Activated CD8-positive, alpha-beta memory T cell treated with anti-CD3 and anti-CD28 coated beads for 24 hours (primary cell): ENCODE measurements around the gene PRDM1.

Experiments used
- DNase-seq: peaks from one replicate; pipeline ENCODE4 v3.0.0-alpha.2; 2020

PRDM1 gene

DNA sequence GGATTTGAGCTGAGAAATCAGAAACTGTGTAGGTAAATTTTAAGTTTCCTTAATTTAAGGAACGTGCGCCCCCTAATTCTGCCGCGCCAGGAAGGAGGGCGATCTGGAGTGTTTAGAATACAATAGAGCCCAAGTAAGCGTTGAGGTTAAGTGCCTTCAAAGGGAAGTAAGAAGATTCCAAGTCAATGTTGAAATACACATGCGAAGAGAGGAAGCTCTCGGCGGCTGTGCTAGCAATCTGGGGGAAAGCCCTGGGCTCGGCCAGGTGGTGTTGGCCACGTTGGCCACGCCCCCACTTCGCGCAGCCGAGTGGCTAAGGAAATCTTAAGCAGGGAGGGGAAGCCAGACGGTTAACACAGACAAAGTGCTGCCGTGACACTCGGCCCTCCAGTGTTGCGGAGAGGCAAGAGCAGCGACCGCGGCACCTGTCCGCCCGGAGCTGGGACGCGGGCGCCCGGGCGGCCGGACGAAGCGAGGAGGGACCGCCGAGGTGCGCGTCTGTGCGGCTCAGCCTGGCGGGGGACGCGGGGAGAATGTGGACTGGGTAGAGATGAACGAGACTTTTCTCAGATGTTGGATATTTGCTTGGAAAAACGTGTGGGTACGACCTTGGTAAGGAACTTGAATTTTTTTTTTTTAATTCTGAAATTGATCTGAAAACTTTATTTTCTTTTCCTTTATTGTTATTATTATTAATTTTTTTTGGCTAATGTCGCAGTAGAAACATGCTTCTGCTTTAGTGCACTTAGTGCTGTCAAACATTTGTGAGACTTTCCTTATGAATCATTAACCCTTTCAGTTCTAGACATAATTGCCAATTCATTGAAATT is at the start of gene PRDM1:
Gene PRDM1 (plus strand): TSS at position 353 of the 830 bp plus-strand sequence. CDS start 218 bp downstream, at position 571.
- DNase-seq, result peak; percentile 87

DNA sequence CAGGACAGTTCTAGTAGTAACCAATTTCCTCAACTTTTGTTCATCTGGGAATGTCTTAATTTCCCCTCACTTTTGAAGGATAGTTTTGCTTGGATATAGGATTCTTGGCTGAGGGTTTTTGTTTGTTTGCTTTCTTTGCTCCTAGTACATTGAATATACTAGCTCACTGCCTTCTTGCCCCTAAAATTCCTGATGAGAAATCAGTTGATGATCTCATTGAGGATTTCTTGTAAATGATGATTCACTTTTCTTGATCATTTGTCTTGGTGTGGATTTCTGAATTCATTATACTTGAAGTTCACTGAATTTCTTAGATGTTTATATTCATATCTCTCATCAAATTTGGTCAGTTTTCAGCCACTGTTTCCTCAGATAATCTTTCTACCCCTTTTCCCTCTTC is 49.1 kb upstream of the PRDM1 start:
- DNase-seq, result no peak

DNA sequence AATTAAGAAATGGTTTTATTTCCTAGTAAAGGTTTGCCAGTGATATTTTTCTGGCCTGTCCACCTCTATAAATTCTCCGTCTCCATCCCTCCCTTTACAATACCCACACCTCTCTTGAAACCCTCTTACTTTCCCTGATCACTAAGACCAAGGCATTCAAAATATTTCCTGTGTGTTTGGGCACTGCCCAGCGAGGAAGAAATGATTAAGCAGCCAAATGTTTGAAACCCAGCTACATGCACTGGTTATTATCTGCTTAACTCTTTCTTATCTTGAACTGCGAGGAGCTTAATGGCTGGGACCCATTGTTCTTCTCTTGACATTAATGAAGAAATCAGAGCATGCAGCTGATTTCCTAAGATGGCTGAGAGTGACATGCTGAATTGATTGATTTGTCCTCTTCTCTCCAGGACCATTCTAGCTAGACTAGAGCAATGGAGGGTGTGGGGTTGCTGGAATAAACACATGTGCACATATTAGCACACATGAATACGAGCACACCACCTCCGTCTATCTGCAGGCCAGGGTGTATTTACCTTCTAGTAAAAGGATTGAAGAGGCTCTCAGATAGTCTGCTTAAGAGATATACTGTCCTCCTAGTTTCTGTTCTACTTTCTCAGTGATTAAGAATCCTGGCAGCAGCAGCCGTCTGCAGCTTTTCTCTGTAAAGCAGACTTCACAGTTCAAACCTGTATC is 46.1 kb upstream of the PRDM1 start:
- no peak for DNase-seq

DNA sequence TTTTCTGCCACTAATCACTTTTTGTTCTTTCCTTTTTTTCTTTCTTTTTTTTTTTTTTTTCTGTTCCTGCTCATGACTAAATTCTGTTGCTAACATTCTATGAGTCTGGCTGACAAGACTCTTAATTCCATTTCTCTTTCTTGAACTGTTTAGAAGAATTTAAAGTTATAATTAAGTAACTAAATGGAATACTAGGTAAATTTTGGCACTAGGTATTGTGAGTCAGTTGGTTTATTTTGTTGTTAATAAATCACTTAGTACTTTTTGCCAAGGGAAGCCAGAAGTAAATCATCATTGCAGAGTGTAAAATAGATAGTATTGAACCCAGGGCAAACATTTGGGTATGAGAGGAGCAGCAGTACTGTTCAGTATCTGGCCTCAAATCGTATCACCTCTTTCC is 42.0 kb upstream of the PRDM1 start:
- no peak for DNase-seq

DNA sequence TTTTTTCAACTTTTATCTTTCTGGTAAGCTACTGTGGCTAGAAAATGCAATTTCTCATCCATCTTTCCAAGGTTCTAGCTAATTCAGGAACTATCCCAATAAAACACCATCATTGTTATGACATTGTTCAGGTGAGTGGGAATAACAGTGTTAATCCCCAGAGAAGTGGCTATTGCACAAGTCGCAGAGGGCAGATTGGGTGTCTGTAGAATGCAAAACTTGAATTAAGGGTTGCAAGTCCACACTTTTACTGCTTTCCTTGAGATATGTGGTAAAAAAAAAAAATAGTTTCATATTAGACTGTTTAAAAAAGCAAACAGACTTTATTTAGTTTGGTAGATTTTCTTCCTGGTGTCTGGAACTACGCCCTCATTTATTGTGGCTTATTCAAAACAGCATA is 41.1 kb upstream of the PRDM1 start:
- DNase-seq, result no peak

DNA sequence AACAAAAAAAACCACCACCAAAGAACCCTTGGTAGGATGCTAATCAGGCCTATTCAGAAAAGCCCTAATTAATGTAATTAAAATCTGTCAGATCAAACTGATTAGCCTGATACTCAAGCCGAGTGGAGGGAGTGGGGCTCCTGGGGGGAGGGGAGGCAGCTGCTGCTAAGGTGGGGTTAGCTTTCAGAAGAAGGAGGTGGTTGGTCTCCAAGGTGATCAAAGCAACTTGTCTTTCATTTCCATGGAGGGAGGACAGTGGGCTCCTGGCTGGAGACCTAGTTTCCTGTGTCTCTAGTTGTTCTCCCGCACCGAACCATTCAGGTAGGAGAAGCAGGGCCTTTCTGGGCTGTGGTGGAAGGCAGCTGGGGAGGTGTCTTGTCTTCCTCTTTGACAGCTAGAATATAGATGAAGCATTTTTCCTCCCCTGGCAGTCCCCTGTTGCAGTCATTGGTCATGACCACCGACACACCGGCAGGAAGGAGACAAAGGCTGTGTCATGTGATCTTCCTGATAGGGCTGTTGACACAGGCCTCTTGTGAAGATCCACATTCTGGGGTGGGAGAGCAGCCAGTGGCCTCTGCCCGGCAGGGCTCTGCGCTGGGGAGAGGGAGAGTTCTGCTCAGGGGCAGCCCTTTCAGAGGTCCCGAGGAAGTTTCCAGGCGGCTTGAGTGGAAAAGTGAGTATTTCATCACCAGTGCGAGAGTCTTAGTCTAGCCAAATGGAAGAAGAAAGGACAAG is 39.9 kb upstream of the PRDM1 start:
- no peak for DNase-seq

DNA sequence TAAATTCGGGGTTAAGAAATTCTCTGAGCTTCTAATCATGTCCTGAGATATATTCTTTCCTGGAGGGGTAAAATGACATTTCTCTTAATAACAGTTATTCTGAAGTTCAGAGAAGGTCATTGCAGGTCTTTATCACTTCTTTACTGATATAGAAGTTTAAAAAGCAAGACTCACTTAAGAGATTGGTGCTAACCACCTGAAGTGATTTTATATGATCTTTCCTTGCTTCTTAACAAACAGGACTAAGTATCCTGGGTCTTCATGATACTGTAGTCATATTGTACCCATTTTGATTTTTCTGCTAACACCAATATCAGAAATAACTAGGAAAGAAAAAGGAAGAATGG is 39.3 kb upstream of the PRDM1 start:
- DNase-seq, result no peak

DNA sequence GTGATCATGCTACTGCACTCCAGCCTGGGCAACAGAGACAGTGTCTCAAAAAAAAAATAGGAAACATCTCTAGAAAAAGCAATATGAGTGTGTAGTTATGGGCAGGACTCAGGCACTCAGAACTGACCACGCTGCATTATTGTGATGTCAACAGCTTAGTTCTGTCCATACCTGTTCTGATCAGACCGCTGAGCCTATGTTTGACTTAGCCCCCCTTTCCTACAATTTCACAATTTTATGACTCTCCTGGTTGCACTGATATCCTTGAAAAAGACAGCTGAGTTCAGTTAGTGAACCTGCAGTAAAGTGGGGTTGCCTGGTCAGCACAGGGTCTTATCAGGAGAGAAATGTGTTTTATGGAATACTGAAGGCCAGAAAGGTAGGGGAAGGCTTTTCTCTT is 37.8 kb upstream of the PRDM1 start:
- DNase-seq, result no peak

DNA sequence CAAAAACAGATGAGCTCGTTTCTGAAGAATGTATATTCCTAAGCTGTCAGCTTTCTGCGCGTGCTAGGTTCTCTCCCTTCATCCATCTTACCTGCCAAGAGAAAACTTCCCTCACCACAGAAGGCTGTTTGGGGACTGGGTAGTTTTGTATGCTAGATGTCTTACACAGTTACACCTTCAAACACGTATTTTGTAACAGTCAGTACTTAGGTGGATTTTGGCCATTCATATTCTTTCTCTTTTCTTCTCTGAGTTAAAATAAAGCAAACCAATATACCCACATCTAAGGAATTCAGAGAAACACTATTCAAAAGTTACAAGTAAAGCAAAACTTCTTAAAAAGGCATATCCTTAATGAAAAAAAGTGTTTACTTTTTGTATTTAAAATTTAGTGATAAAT is 35.6 kb upstream of the PRDM1 start:
- no peak for DNase-seq

DNA sequence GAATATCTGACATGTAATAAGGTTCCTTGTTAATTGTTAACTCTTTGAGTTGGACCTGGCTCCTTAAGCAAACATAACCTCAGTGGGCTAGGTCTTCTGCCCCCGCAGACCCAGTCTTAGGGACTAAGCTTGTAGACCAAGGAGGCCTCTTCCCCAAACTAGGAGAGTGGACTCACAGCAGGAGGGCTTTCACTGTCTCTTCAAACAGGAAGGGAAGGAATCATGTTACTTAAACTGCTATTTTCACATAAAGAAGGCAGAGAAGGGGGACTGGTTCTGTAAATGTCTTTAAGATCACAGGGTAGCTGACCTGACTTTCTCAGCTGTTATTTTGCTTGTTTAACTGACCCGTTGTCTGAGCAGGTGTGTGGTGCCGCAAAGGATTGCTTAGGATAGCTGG is 34.9 kb upstream of the PRDM1 start:
- DNase-seq, result no peak

DNA sequence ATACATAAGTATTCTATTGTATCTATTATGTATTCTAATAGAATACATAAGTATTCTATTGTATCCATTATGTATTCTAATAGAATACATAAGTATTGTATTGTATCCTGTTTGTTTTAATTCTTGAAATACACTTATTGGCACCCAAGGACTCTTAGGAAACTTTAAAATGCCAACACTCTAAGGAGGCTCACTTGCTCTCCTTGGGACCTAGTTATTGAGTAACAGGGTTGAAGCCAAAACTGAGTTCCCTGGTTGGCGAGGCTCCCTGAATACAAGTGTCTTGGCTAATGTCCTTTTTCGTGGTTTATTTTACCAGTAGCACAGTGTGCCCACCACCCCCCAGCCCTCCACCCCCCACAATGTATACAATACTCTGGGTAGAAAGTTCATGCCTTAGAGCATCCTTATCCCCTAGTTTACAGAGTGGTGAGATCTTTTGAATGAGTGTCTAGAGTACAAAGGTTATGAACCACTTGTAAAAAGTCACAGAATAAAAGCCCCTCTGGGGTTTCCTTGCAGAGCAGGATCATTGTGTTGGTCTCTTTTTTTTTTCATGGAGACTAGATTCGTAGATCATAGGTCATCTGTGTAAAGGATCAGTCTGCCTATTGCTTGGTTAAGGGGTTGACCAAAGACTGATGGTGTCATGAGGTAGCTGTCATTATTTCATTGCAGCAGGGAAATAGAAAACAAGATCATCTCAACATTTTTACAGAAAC is 32.5 kb upstream of the PRDM1 start:
- DNase-seq, result no peak

DNA sequence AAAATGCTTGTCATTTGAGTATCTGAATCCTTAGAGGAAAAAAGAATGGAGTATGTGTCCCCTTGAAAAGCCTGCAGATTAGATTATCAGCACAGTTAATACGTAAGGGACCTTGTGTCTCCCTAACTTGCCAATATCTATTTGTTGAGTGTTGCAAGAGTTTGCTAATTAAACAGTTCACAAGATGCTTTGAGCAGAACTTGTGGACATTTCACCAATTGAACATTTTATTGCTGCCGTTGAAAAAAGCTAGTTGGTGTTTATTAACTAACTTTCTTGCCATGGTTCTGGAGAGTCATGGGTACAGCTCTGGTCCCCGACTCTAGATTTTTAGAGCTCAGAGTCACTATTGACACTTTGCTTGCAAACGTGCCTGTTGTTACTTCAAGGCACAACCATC is 30.6 kb upstream of the PRDM1 start:
- DNase-seq, result no peak

DNA sequence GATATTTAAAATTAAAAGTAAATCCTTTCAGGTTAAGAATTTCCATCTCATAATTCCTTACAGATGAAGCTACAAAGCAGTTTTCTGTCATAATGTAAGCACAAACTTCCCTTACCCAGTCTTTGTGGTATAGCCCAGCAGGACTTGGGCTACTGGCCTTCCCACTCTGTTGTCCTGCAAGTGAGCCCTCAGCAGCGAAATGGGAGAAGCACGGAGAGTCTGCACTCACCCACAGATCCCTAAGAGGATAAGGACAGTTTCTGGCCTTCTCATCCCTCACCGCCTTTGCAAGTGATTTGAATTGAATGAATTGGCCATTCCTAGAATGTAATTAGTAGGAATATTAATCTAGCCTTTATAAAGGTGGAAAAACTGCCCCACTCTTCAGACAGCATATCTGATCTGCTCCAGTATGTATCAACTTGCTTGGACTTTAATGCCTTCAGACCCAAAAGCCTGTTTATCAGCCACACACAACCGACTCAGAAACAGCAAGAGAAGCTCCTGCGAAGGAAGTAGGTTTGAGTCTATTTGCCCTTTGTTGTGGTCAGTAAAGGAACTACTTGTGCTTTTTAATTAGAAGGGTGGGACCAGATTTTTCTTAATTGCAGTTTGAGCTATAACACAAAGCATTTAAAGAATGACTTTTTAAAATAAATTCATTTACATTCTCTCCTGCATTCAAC is 29.9 kb upstream of the PRDM1 start:
- no peak for DNase-seq

DNA sequence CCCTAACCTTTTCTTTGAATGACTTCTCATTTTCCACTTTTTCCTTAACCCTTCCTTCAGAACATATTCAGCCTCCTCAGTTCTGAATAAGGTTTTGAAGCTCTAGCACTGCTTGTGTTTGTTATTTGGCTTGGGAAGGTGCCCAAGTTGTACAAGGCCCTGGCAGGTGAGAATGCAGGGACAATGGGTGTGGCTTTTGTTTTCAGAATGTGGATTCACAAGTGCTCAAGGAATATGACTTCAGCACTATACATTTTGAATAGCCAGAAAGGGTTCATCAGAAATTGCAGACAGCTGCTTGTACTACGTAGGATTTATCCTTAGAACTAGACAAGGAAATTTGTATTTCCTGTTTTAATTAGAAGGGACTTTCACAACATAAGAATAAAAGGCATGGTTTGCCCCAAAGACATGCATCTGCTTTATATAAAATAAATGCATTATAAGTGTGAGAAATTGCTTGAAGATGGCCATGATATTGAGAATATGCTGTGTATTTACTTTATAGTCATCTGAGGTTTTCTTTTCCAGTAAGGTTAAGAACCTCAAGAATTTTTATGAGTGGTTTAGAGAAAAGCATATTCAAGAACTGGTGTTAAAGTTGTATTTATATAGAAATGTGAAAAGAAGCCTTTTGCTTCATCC is 29.3 kb upstream of the PRDM1 start:
- DNase-seq, result no peak

DNA sequence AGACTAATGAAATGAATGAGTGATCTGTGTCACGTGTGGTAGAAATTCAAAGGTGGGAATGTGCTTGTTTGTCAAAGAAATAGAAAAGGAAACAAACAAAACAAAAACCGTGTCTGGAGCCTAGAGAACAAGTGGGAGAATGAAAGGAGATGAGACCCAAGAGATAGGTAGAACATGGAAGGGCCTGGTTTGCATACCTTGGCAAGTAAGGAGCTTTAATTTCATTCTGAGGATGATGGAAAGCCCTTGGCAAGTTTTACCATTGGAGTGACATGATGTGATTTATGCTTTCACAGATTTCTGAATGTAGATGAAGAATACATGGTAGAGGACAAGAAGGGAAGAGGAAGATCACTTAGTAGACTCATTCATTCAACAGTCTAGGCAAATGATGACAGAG is 26.8 kb upstream of the PRDM1 start:
- no peak for DNase-seq

DNA sequence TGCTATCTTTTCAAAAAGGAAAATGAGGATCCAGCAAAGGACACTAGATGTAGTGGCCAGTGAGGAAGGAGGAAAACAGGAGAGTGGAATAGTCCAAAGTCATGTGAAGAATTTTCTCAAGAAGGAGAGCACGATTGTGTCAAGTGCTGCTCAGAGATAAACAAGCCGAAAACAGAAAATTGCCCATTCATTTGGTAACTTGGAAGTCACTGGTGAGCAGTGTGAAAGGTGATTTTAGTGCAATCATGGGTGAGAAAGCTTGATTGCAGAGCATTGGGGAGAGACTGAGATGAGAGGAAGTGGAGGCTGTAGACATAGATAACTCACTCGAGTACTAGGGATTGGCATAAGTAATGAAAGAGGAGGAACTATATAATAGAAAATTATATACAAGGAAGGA is 26.0 kb upstream of the PRDM1 start:
- no peak for DNase-seq

DNA sequence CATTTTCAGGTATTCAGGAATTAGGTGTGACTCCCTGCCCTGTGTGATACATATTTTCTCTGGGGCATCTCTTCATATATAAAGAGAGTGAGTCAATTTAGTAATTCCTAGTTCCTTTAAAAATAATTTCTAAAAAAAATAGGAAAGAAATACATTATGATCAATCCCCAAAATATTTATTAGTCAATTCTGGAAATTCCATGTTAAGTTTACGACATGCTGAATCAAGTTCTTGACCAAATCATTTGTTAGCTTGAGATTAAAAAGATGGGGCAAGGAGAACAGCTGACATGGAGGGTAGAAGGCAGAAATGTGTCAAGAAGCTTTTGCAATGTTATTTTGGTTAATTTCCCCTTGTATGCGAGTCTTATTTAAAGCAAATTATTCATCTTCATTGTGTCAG is 22.7 kb upstream of the PRDM1 start:
- DNase-seq, result no peak

DNA sequence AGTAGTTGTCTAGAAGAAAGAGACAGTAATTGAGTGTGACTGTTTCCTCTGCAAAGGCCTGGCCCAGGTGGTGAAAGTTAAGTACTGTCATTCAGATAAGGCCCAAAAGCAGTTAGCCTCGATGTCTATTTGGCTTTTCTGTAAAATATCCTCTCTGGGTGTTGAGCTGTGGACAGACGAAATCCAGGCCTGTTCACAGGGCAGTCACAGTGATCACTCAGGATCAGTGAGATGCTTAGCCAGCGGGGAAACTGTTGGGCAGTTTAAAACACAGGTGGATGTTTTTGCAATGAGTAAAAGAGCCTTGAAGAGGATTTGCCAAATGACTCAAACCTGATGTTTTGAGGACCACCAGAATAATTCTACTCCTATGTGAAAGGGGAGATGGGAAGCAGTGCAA is 22.0 kb upstream of the PRDM1 start:
- DNase-seq, result no peak

DNA sequence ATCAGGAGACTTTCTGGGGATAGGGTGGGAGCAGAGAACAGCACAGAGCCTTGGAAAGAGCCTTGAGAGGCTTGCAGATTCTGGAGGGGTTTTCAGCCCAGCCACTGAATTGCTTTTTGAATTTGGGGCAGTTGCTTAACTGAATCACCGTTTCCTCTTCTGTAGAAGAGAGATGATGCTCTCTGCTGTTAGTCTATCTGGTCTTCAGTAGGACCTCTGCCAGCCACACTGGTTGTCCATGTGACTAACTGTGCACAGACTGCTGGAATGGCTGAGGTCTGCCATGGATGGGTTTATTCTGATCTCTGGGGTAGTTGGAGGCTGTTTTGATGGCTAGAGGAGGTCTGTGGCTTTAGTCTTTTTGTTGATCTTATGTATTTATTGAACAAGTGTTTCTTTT is 21.4 kb upstream of the PRDM1 start:
- no peak for DNase-seq

DNA sequence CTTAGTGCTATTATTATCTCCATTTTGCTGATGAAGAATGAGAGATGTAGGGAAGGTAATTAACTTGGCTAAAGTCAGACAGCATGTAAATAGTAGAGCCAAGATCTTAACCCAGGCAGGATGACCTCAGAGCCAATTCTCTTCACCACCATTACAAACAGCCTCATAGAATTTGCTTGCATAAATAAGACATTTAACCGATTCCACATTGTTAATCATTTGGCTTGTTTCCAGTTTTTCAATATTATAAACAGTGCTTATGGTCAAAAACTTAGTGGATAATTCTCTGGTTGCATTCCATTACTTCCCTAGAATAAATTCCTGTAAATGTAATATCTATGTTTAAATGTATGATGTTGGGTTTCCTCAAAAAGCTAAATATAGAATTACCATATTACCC is 19.1 kb upstream of the PRDM1 start:
- DNase-seq, result no peak

DNA sequence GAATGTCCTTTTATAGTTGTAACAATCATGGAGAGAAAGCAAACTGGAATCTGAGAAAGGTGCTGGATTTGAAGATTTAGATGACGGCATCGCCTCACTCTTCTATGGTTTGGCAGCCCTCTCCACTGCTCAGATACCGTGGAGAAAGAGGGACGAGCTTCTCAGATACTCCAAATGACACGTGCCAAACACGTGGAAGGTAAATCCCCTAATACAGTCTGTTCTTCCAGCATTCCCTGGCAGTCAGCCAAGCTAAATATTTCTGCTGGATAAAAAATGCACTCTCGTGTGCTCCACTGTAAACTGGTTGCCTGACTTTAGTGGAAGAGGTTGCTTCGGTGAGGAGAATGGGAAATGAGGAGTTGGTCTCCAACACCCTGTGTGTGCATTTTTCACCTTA is 16.7 kb upstream of the PRDM1 start:
- no peak for DNase-seq

DNA sequence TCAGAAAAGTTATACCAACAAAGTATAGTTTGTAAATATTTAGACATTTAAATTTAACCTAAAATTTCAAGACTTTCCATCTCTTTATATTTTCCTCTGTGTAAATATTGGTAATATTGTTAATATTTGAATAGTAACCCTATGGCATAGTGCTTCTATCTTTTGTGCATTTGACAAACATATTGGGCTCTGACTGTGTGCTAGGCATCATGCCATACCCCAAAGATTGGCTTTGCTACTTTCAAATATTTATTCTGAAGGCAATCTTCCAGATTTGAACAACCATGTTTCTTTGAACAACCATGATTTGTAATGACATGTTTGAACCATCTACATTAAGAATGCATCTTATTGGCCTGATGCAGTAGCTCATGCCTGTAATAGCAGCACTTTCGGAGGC is 15.5 kb upstream of the PRDM1 start:
- no peak for DNase-seq
